K562 (cell line): ENCODE data around the gene SLC4A1. TPM values are rescaled to one million over a fixed set of nuclear protein-coding genes. Genes with fewer than 3 reads are reported as not detected.

Source experiments
- ATAC-seq: fragments of 200-7000 bp; cut with Tn5 transposase; 3 replicates; pipeline ENCODE4 v1.9.1; 2020; ENCODE audit warnings: moderate library complexity
- BruUV-seq: library from RNA; stranded (reverse); fragments of 400-500 nt; replicated peaks from 2 replicates; lab custom pipeline; 2021; lab: Mats Ljungman, UMichigan
- CTCF ChIA-PET: fragments of 300-600 bp; formaldehyde crosslinking; extraction: SDS; loops from one replicate; lab custom pipeline; 2021; ENCODE audit warnings: low intra/inter-chr PET ratio; lab: Yijun Ruan, JAX
- POLR2A ChIA-PET: fragments of 300-600, 350-650 bp; sonication (Branson Sonifier 250); formaldehyde crosslinking; extraction: SDS; loops from one replicate; lab custom pipeline; 2021; ENCODE audit warnings: antibody characterized with exemption, inconsistent platforms; lab: Yijun Ruan, JAX
- DNase-seq, 4 experiments: peaks; one replicate each; pipeline versions ENCODE4 v3.0.0 to v3.0.0-alpha.2; 2011 to 2018; ENCODE audit warnings: low spot score in 3 of 4, mixed read lengths in 3 of 4; ENCODE audit errors: extremely low read depth in 1 of 4
- FAIRE-seq: peaks from 2 replicates; lab custom pipeline; 2011; peaks lifted over from hg19 to GRCh38; lab: Jason Lieb, UNC
- H2AFZ ChIP-seq: 2 replicates; pipeline ENCODE4 v1.6.0; 2011; ENCODE audit warnings: low read depth, low read length, control low read depth, inconsistent platforms
- H3K27ac ChIP-seq: fragments of 200-600 bp; 3 replicates; pipeline ENCODE4 v1.8.0; 2011; ENCODE audit warnings: low read depth, mild to moderate bottlenecking, control low read depth, inconsistent platforms, low read length, moderate library complexity, mixed read lengths; ENCODE audit errors: extremely low read depth
- H3K27me3 ChIP-seq, 2 experiments: fragments of 300-600 bp in 1 of 2; 2 replicates in 1 of 2; 3 replicates in 1 of 2; pipeline versions ENCODE4 v1.6.0 to v1.8.0; 2011; ENCODE audit warnings: inconsistent platforms in 2 of 2, low read length in 2 of 2, mild to moderate bottlenecking in 1 of 2, mixed read lengths in 1 of 2, moderate library complexity in 1 of 2; ENCODE audit not compliant: control insufficient read depth in 2 of 2, insufficient read depth in 2 of 2
- H3K36me3 ChIP-seq: fragments of 300-600 bp; 3 replicates; pipeline ENCODE4 v1.8.0; 2011; ENCODE audit warnings: mild to moderate bottlenecking, low read length, inconsistent platforms; ENCODE audit not compliant: control insufficient read depth, insufficient read depth
- H3K4me1 ChIP-seq, 2 experiments: fragments of 200-600 bp in 1 of 2; replicated peaks in 1 of 2; 2 replicates in 1 of 2; 3 replicates in 1 of 2; pipeline versions ENCODE4 v1.5.1 to v1.8.0; 2011; ENCODE audit warnings: inconsistent platforms in 2 of 2, low read length in 2 of 2, mild to moderate bottlenecking in 1 of 2, mixed read lengths in 1 of 2, moderate library complexity in 1 of 2; ENCODE audit not compliant: control insufficient read depth in 2 of 2, insufficient read depth in 2 of 2
- H3K4me2 ChIP-seq: 2 replicates; pipeline ENCODE4 v1.6.1; 2011; ENCODE audit warnings: low read length, control low read depth, inconsistent platforms, mixed read lengths; ENCODE audit not compliant: insufficient read depth
- H3K4me3 ChIP-seq: fragments of 200-600 bp; sonication (generic), shearing (Covaris generic); 2 replicates; pipeline ENCODE4 v1.5.1; 2016; ENCODE audit warnings: control low read depth, inconsistent platforms
- H3K79me2 ChIP-seq: fragments of 200-600 bp; 3 replicates; pipeline ENCODE4 v1.8.0; 2011; ENCODE audit warnings: low read length, inconsistent platforms; ENCODE audit not compliant: control insufficient read depth, insufficient read depth
- H3K9ac ChIP-seq, 2 experiments: 2 replicates each; pipeline versions ENCODE4 v1.6.0 to v1.6.1; 2011; ENCODE audit warnings: low read depth in 2 of 2, low read length in 2 of 2, control low read depth in 1 of 2, inconsistent platforms in 1 of 2, mild to moderate bottlenecking in 1 of 2, mixed read lengths in 1 of 2; ENCODE audit not compliant: insufficient read depth in 1 of 2
- H3K9me1 ChIP-seq: one replicate; pipeline ENCODE4 v1.6.0; 2011; ENCODE audit warnings: inconsistent platforms, mild to moderate bottlenecking, low read length, moderate library complexity; ENCODE audit not compliant: control insufficient read depth, insufficient read depth
- H3K9me3 ChIP-seq: replicated peaks from 2 replicates; pipeline ENCODE4 v1.5.1; 2011; ENCODE audit warnings: low read depth, low read length, inconsistent platforms; ENCODE audit not compliant: control insufficient read depth, insufficient read depth
- H4K20me1 ChIP-seq: replicated peaks from 2 replicates; pipeline ENCODE4 v1.6.1; 2011; ENCODE audit warnings: low read length, inconsistent platforms, mixed read lengths; ENCODE audit not compliant: control insufficient read depth, insufficient read depth
- ARID4B ChIP-seq: sonication (generic); formaldehyde crosslinking; IDR thresholded peaks from 2 replicates; pipeline ENCODE4 v1.8.0; 2022; ENCODE audit warnings: mild to moderate bottlenecking, missing genetic modification reagents
- CBFA2T2 ChIP-seq: fragments of 450-650 bp; conservative IDR thresholded peaks from 2 replicates; pipeline ENCODE4 v1.6.1; 2017; ENCODE audit warnings: mild to moderate bottlenecking
- CBFA2T3 ChIP-seq: fragments of 450-650 bp; IDR thresholded peaks from 2 replicates; pipeline ENCODE4 v1.6.1; 2017
- HNRNPH1 ChIP-seq: fragments of 200-400 bp; formaldehyde crosslinking; optimal IDR thresholded peaks from 2 replicates; pipeline ENCODE3; 2017; ENCODE audit warnings: low read depth, mild to moderate bottlenecking, low read length, moderate library complexity
- LEF1 ChIP-seq: fragments of 450-650 bp; IDR thresholded peaks from 2 replicates; pipeline ENCODE4 v1.6.1; 2016; ENCODE audit warnings: mild to moderate bottlenecking
- MAZ ChIP-seq, 2 experiments: fragments of 450-650 bp in 1 of 2; sonication (generic) in 1 of 2; formaldehyde crosslinking; IDR thresholded peaks in 1 of 2; conservative IDR thresholded peaks in 1 of 2; 2 replicates each; pipeline versions ENCODE4 v1.4.0 to v1.5.0; 2020; ENCODE audit warnings: mild to moderate bottlenecking in 1 of 2, missing genetic modification reagents in 1 of 2
- PRDM10 ChIP-seq: fragments of 450-650 bp; IDR thresholded peaks from 2 replicates; pipeline ENCODE4 v1.6.1; 2018; ENCODE audit not compliant: partially characterized antibody
- PRMT5 ChIP-seq: sonication (generic); formaldehyde crosslinking; IDR thresholded peaks from 2 replicates; pipeline ENCODE4 v1.5.0; 2020; ENCODE audit warnings: missing genetic modification reagents
- RB1 ChIP-seq: fragments of 450-650 bp; IDR thresholded peaks from 2 replicates; pipeline ENCODE4 v1.6.1; 2017; ENCODE audit warnings: low read depth, mild to moderate bottlenecking
- TAL1 ChIP-seq: fragments of 450-650 bp; IDR thresholded peaks from 2 replicates; pipeline ENCODE4 v1.6.1; 2016; ENCODE audit warnings: mild to moderate bottlenecking
- TCF3 ChIP-seq: sonication (generic); formaldehyde crosslinking; IDR thresholded peaks from 2 replicates; pipeline ENCODE4 v1.4.0; 2020; ENCODE audit warnings: mild to moderate bottlenecking, missing genetic modification reagents
- TSC22D4 ChIP-seq: fragments of 450-650 bp; IDR thresholded peaks from 2 replicates; pipeline ENCODE4 v1.6.1; 2016; ENCODE audit warnings: missing genetic modification characterization, missing biosample characterization, control low read depth
- ZNF512 ChIP-seq: IDR thresholded peaks from 2 replicates; pipeline ENCODE4 v1.6.1; 2016; ENCODE audit warnings: missing genetic modification characterization, missing compliant biosample characterization
- ZNF695 ChIP-seq: fragments of 450-650 bp; formaldehyde crosslinking; IDR thresholded peaks from 2 replicates; pipeline ENCODE4 v1.4.0; 2020; ENCODE audit warnings: mild to moderate bottlenecking, moderate library complexity
- WGBS: fragments of 100-300 bp; shearing (Covaris generic); methylation state at CpG from one replicate; pipeline ENCODE4 v1.1.6; 2016; ENCODE audit warnings: low coverage, mixed read lengths; ENCODE audit not compliant: insufficient coverage; ENCODE audit errors: missing lambda C conversion rate; 5-methylcytosine and 5-hydroxymethylcytosine counted together
- in situ Hi-C: fragments of 300-500 bp; cut with MboI; formaldehyde crosslinking; loops from 4 replicates; pipeline ENCODE4 v1.15.0; 2018; ENCODE audit warnings: inconsistent platforms, mixed read lengths
- intact Hi-C: fragments of 100-400 bp; cut with micrococcal nuclease; formaldehyde crosslinking; loops from 2 replicates; pipeline ENCODE4 v1.14.2; 2022
- polyA plus RNA-seq, 8 experiments: library from polyadenylated mRNA; depleted of rRNA in 4 of 8; stranded (reverse) in 5 of 8; unstranded in 3 of 8; fragments of >200 nt; fragmentation: Nextera tagmentation in 2 of 8; fragmentation: Illumina TruSeq in 1 of 8; extraction: Ambion mirVana in 2 of 8; extraction: Trizol in 1 of 8; gene quantifications; 2 replicates each; pipeline versions ENCODE4 v1.2.1 to v1.2.3, GENCODE V29; 2011 to 2014; ENCODE audit warnings: inconsistent platforms in 1 of 8, missing spikeins in 1 of 8
- total RNA-seq, 7 experiments: library from RNA; depleted of rRNA in 6 of 7; stranded (reverse); fragments of >200 nt in 6 of 7; fragmentation: Illumina TruSeq in 2 of 7; extraction: Trizol in 2 of 7; gene quantifications; 2 replicates each; pipeline versions ENCODE4 v1.2.1 to v1.2.3, GENCODE V29; 2011 to 2021; ENCODE audit warnings: low replicate concordance in 1 of 7

The SLC4A1 gene
- total and polyA plus RNA-seq, 9 of the 15 experiments (the other 6 are each of a cell fraction or from before 2014, with no cell fraction given), result 0.14 to 1.00 (median 0.53) TPM

GRCh38 chr17:44260296-44260695 lies 7.6 kb downstream of the SLC4A1 start:
- ChIA-PET POLR2A (interaction anchor here (0.6 to 1.4 kb wide), 3 partner anchors 15 to 43 kb away, joined by 3 read pairs; no protein-coding TSS in a partner anchor), CTCF (interaction anchor here (0.6 kb wide), 1 partner anchor 42 kb away, joined by 3 read pairs; no protein-coding TSS in a partner anchor)
- Histone ChIP-seq H3K9me1 (no peaks in the 10 kb centered on the region), H3K4me2 (no peak overlapping the region; the same call in 1 of the 2 replicates), H2AFZ (no peak overlapping the region), H3K4me3 (no peak overlapping the region), H3K9me3 (no peaks in the 10 kb centered on the region), H3K9ac (peak overlapping the region in 1 of 2 experiments; percentile 2; a peak in 1 of 4 replicates), H3K27ac (no peak overlapping the region), H4K20me1 (peaks cover 20% of the 10 kb centered on the region; the same call in 1 of the 2 replicates), H3K36me3 (no peaks in the 10 kb centered on the region), H3K4me1 (peaks cover 11 to 44% of the 10 kb centered on the region in 2 experiments; a peak in 4 of 5 replicates), H3K27me3 (peaks cover 3 to 5% of the 10 kb centered on the region in 2 experiments; a peak in 2 of 5 replicates), H3K79me2 (no peaks in the 10 kb centered on the region)
- 25% methylated on average over 6 of the region's 6 CpGs for WGBS
- in situ Hi-C loops, result no loop called here
- BruUV-seq, result no TSS peak
- peak in 2 of 4 experiments; percentile 53 to 66 for DNase-seq
- peak; percentile 76 for ATAC-seq
- no peak for FAIRE-seq
- intact Hi-C loops, result no loop called here
- TF ChIP-seq PRDM10 (no peak), CBFA2T2 (peak; percentile 39; the same call in 1 of the 2 replicates), CBFA2T3 (peak; percentile 56; the same call in 1 of the 2 replicates), HNRNPH1 (no peak), ZNF512 (tag) (no peak), TCF3 (CRISPR knock-in tag) (peak; percentile 54), ZNF695 (CRISPR knock-in tag) (no peak), ARID4B (no peak), RB1 (no peak), TSC22D4 (tag) (no peak), TAL1 (peak; percentile 23; the same call in 1 of the 2 replicates), MAZ (CRISPR knock-in tag; conservative IDR thresholded peaks at IDR 0.05 in 1 of 2, IDR thresholded peaks at IDR 0.05 in 1 of 2) (no peak), PRMT5 (CRISPR knock-in tag) (no peak), LEF1 (no peak)
